HAP-1 (cell line): ENCODE data around the gene NUMA1.
A peak's percentile ranks its signal among the peaks of the same experiment; 100 is the strongest.

ENCODE experiments used
- DNase-seq, 2 experiments: peaks; one replicate each; pipeline ENCODE4 v3.0.0-alpha.2; 2016 to 2020; ENCODE audit warnings: low spot score in 2 of 2
- H3K27me3 ChIP-seq: fragments of 250-450 bp; sonication (Bioruptor Pico); 2 replicates; pipeline ENCODE4 v1.5.1; 2020; ENCODE audit warnings: low read depth, mild to moderate bottlenecking, moderate library complexity
- H3K36me3 ChIP-seq: fragments of 250-450 bp; sonication (Bioruptor Pico); replicated peaks from 2 replicates; pipeline ENCODE4 v1.5.1; 2020; ENCODE audit warnings: mild to moderate bottlenecking
- H3K4me1 ChIP-seq: fragments of 250-450 bp; sonication (Bioruptor Pico); 2 replicates; pipeline ENCODE4 v1.5.1; 2020; ENCODE audit warnings: mild to moderate bottlenecking
- H3K4me3 ChIP-seq: fragments of 250-450 bp; sonication (Bioruptor Pico); 2 replicates; pipeline ENCODE4 v1.5.1; 2020; ENCODE audit warnings: mild to moderate bottlenecking, moderate library complexity
- H3K9me3 ChIP-seq: fragments of 250-450 bp; sonication (Bioruptor Pico); 2 replicates; pipeline ENCODE4 v1.5.1; 2020; ENCODE audit warnings: mild to moderate bottlenecking, moderate library complexity
- in situ Hi-C: fragments of 300-500 bp; cut with MboI; formaldehyde crosslinking; loops from 3 replicates; pipeline ENCODE4 v1.14.3; 2020; ENCODE audit warnings: low sequenced_read_pairs, inconsistent platforms, mixed read lengths

The NUMA1 gene

DNA sequence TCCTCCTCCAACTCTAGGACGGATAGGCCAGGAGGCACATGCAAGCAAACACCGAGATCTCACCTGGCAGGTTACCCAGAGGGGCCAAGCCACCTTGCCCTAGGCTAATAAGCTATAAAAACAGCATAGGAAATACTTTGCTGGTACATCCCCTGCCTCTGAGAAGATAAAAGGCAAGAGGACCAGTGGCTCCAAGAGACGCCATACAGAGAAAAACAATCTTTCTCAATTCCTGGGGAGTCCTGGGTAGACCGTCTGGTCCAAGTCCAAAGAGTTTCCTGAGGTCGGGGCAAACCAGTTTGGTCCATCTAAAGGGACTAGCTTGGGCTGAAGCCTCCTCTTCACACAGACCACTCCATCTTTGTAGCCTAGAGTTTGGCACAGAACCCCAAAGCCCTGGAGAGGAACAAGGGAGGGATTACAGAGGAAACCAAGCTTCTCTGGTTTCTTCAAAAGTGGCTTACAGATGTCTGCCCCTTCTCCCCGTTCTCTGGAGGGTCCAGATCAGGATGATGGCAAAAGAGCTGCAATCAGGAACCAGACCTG lies 40.4 kb downstream of the NUMA1 start:
- DNase-seq: no peak
- Histone ChIP-seq H3K9me3 (no peaks in the 10 kb centered on the region), H3K4me1 (peaks cover 36% of the 10 kb centered on the region), H3K27me3 (no peaks in the 10 kb centered on the region), H3K36me3 (peaks cover 12% of the 10 kb centered on the region), H3K4me3 (peak overlapping the region; percentile 26)
- in situ Hi-C loops: no loop called here

GRCh38 chr11:72039031-72039855 lies 41.1 kb downstream of the NUMA1 start:
- Histone ChIP-seq H3K27me3 (no peaks in the 10 kb centered on the region), H3K4me3 (no peak overlapping the region), H3K4me1 (peaks cover 36% of the 10 kb centered on the region), H3K36me3 (peaks cover 15% of the 10 kb centered on the region), H3K9me3 (no peaks in the 10 kb centered on the region)
- no peak for DNase-seq
- in situ Hi-C loops: no loop called here

- no peak for DNase-seq
- in situ Hi-C loops: no loop called here
- Histone ChIP-seq H3K36me3 (peaks cover 23% of the 10 kb centered on the region), H3K9me3 (no peaks in the 10 kb centered on the region), H3K4me3 (no peak overlapping the region), H3K4me1 (peaks cover 36% of the 10 kb centered on the region), H3K27me3 (no peaks in the 10 kb centered on the region)
These were observed 41.9 kb downstream of the NUMA1 start for GRCh38 chr11:72038491-72038890.

DNA sequence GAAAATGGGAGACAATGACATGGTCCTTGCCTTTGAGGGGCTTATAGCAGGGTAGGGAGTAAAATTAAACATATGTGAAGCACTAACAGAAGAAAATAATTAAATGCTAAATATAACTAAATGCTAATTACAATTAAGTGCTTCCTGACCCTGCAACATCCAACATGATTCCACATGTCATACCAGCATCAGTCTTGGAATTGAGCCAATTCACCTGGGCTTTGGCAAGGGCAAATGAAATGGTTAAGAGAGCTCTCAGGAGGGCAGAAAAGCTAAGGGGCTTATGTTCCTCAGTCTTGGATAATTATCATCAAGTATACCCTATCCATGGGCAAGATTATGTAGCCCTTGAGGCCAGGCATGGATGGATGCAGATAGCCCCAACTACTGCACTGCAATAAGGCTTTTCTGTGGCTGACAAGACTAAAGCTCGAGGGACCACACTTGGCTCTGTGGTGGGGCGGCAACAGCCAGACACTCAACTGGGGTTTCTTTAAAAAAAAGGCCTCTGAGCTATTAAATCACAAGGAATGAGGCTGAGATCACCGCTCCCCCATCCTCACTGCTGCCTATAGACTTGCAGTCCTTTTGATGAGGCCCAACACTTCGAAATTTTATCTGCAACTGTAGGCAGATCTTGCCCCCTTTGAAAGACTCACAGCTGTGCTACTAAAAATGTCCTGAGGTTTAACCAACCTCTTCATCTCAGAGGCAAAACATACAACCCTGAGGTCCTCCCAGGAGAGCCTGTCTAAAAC lies 42.6 kb downstream of the NUMA1 start:
- Histone ChIP-seq H3K4me3 (no peak overlapping the region), H3K36me3 (peaks cover 24% of the 10 kb centered on the region), H3K27me3 (no peaks in the 10 kb centered on the region), H3K4me1 (peaks cover 34% of the 10 kb centered on the region), H3K9me3 (no peaks in the 10 kb centered on the region)
- in situ Hi-C loops: no loop called here
- no peak for DNase-seq

GRCh38 chr11:72036687-72037086 lies 43.7 kb downstream of the NUMA1 start:
- Histone ChIP-seq H3K36me3 (peaks cover 29% of the 10 kb centered on the region), H3K27me3 (no peaks in the 10 kb centered on the region), H3K4me1 (peaks cover 26% of the 10 kb centered on the region), H3K9me3 (no peaks in the 10 kb centered on the region), H3K4me3 (no peak overlapping the region)
- no peak for DNase-seq
- in situ Hi-C loops: no loop called here

DNA sequence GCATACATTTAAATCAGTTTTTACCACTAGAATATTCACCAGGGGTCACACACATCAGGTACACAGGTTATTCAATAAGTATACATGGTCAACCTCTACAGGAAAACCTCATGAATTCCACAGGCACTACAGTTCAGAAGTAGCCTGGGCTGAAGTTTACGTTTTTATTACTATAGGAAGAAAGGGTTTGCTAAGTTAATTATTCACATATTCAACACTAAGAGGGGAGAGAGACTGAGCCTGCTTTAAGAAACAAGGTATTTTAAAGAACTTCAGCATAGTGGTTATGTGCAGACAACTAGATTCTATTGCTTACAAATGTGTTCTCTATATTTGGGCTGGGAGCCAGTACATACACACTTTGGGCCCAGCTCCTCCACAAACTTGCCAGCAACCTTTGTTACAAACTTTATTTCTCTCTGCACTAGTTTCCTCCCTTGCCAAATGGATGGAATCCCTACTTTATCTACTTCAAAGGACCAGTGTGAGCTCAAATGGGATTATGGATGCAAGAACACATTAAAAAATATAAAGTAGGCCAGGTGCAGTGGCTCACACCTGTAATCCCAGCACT lies 49.8 kb downstream of the NUMA1 start:
- H3K4me3 ChIP-seq: no peak overlapping the region
- H3K27me3 ChIP-seq: no peaks in the 10 kb centered on the region
- in situ Hi-C loops: no loop called here
- H3K9me3 ChIP-seq: no peaks in the 10 kb centered on the region; the same call in 1 of the 2 replicates
- H3K4me1 ChIP-seq: no peaks in the 10 kb centered on the region
- peaks cover 63% of the 10 kb centered on the region for H3K36me3 ChIP-seq
- no peak for DNase-seq

- peaks cover 81% of the 10 kb centered on the region for H3K36me3 ChIP-seq
- in situ Hi-C loops: loop anchor here (5.0 to 10.0 kb wide), 3 partner anchors 66 to 406 kb away; partner anchors contain the start of gene CLPB
These were observed 54.3 kb downstream of the NUMA1 start for GRCh38 chr11:72026090-72026489.

GRCh38 chr11:72024069-72024754 lies 56.1 kb downstream of the NUMA1 start:
- H3K4me3 ChIP-seq: no peak overlapping the region
- in situ Hi-C loops: loop anchor here (10.0 kb wide), 1 partner anchor 161 kb away; no protein-coding TSS in a partner anchor
- no peaks in the 10 kb centered on the region for H3K27me3 ChIP-seq
- peaks cover 89% of the 10 kb centered on the region for H3K36me3 ChIP-seq
- no peaks in the 10 kb centered on the region for H3K4me1 ChIP-seq
- DNase-seq: no peak
- no peaks in the 10 kb centered on the region; the same call in 1 of the 2 replicates for H3K9me3 ChIP-seq

More at GRCh38 chr11:72026090-72026489, 54.3 kb downstream of the NUMA1 start:
- no peaks in the 10 kb centered on the region; the same call in 1 of the 2 replicates for H3K9me3 ChIP-seq
- DNase-seq: no peak
- H3K4me1 ChIP-seq: no peaks in the 10 kb centered on the region
- no peak overlapping the region for H3K4me3 ChIP-seq
- H3K27me3 ChIP-seq: no peaks in the 10 kb centered on the region

GRCh38 chr11:72023335-72023734 lies 57.0 kb downstream of the NUMA1 start:
- Histone ChIP-seq H3K36me3 (peaks cover 89% of the 10 kb centered on the region), H3K27me3 (no peaks in the 10 kb centered on the region), H3K4me3 (no peak overlapping the region), H3K9me3 (no peaks in the 10 kb centered on the region; the same call in 1 of the 2 replicates), H3K4me1 (no peaks in the 10 kb centered on the region)
- no peak for DNase-seq
- in situ Hi-C loops: loop anchor here (10.0 kb wide), 1 partner anchor 161 kb away; no protein-coding TSS in a partner anchor

- Histone ChIP-seq H3K36me3 (peaks cover 98% of the 10 kb centered on the region), H3K9me3 (no peaks in the 10 kb centered on the region), H3K4me1 (no peaks in the 10 kb centered on the region), H3K27me3 (no peaks in the 10 kb centered on the region), H3K4me3 (no peak overlapping the region)
- DNase-seq: no peak
- in situ Hi-C loops: no loop called here
These were observed 62.2 kb downstream of the NUMA1 start for GRCh38 chr11:72018171-72018570.

DNA sequence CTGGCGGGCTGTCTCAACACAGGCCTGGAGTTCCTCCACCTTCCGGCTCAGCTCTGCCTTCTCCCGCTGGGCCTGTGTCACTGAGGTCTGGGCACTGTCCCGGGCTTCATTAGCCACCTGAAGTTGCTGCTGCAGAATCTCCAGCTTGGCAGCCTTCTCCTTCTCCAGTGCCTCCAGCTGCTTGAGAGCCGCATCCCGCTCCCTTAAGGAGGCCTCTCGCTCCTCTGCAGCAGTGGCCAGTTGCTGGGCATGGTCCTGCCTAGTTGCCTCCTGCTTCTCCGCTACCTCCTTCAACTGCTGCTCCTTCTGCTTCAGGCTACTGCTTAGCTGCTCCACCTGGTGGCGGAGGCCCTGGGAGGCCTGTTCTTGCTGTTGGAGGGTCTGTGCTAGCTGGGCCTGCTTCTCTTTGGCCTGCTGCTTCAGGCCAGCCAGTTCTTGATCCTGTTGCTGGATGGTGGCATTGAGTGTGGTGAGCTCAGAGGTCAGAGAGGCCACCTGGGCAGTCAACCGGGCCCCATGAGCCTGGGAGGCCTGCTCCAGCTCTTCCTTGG lies 64.8 kb downstream of the NUMA1 start:
- in situ Hi-C loops: no loop called here
- peaks cover 96% of the 10 kb centered on the region for H3K36me3 ChIP-seq
- no peaks in the 10 kb centered on the region for H3K4me1 ChIP-seq
- no peaks in the 10 kb centered on the region for H3K9me3 ChIP-seq
- H3K4me3 ChIP-seq: no peak overlapping the region
- DNase-seq: peak in 1 of 2 experiments; percentile 41
- H3K27me3 ChIP-seq: no peaks in the 10 kb centered on the region

GRCh38 chr11:72014761-72015320 lies 65.5 kb downstream of the NUMA1 start:
- Histone ChIP-seq H3K36me3 (peaks cover 94% of the 10 kb centered on the region), H3K27me3 (no peaks in the 10 kb centered on the region), H3K4me1 (no peaks in the 10 kb centered on the region), H3K4me3 (no peak overlapping the region), H3K9me3 (no peaks in the 10 kb centered on the region)
- in situ Hi-C loops: no loop called here
- DNase-seq: no peak
